Measurements from ENCODE around the gene NNAT. TPM values are rescaled to one million over a fixed set of nuclear protein-coding genes. Genes with fewer than 3 reads are reported as not detected.

Gene NNAT
- polyA plus RNA-seq, 1 donor from 2014 or later: 996 TPM

- TF ChIP-seq EP300 (conservative IDR thresholded peaks at IDR 0.05; ENCODE audit: poor library complexity, severe bottlenecking) (no peak), MXI1 (conservative IDR thresholded peaks at IDR 0.05; ENCODE audit: poor library complexity, severe bottlenecking) (no peak), SMC3 (conservative IDR thresholded peaks at IDR 0.05; ENCODE audit: poor library complexity) (no peak), RAD21 (conservative IDR thresholded peaks at IDR 0.05) (no peak), TAF1 (IDR thresholded peaks at IDR 0.05; ENCODE audit: low read depth) (no peak), POLR2AphosphoS5 (IDR thresholded peaks at IDR 0.05) (no peak), REST (IDR thresholded peaks at IDR 0.05; ENCODE audit: borderline replicate concordance) (no peak), CTCF (IDR thresholded peaks at IDR 0.05; ENCODE audit: poor library complexity, severe bottlenecking) (no peak), EZH2 (IDR thresholded peaks at IDR 0.05; ENCODE audit: borderline replicate concordance, insufficient read depth, low read length, poor library complexity, severe bottlenecking) (no peak)
- Histone ChIP-seq H3K79me2 (replicated peaks; ENCODE audit: insufficient read depth, low read length) (no peaks in the 10 kb centered on the region), H3K9me3 (ENCODE audit: low read length) (no peaks in the 10 kb centered on the region), H3K4me2 (ENCODE audit: low read length) (no peak overlapping the region), H4K20me1 (ENCODE audit: insufficient read depth) (no peaks in the 10 kb centered on the region), H3K4me3 (ENCODE audit: low read length) (no peak overlapping the region), H2AFZ (ENCODE audit: low read depth, low read length) (no peak overlapping the region), H3K9ac (ENCODE audit: low read length) (no peak overlapping the region), H3K9me2 (ENCODE audit: insufficient read depth, low read length) (no peaks in the 10 kb centered on the region), H3K27me3 (ENCODE audit: insufficient read depth, low read depth, low read length) (no peaks in the 10 kb centered on the region), H3K36me3 (ENCODE audit: insufficient read depth, low read length) (no peaks in the 10 kb centered on the region), H3F3A (ENCODE audit: insufficient read depth, low read length, poor library complexity, severe bottlenecking) (no peaks in the 10 kb centered on the region), H3K27ac (ENCODE audit: low read length) (no peak overlapping the region)
These were observed 41.8 kb downstream of the NNAT start for GRCh38 chr20:37562695-37563480.

GRCh38 chr20:37564016-37564387 lies 43.0 kb downstream of the NNAT start:
- Histone ChIP-seq H2AFZ (ENCODE audit: low read depth, low read length) (no peak overlapping the region), H3K4me3 (ENCODE audit: low read length) (no peak overlapping the region), H3K36me3 (ENCODE audit: insufficient read depth, low read length) (no peaks in the 10 kb centered on the region), H3K9me2 (ENCODE audit: insufficient read depth, low read length) (no peaks in the 10 kb centered on the region), H3K9me3 (ENCODE audit: low read length) (no peaks in the 10 kb centered on the region), H4K20me1 (ENCODE audit: insufficient read depth) (no peaks in the 10 kb centered on the region), H3K27me3 (ENCODE audit: insufficient read depth, low read depth, low read length) (no peaks in the 10 kb centered on the region), H3K27ac (ENCODE audit: low read length) (no peak overlapping the region), H3K4me2 (ENCODE audit: low read length) (no peak overlapping the region), H3F3A (ENCODE audit: insufficient read depth, low read length, poor library complexity, severe bottlenecking) (no peaks in the 10 kb centered on the region), H3K9ac (ENCODE audit: low read length) (no peak overlapping the region), H3K79me2 (replicated peaks; ENCODE audit: insufficient read depth, low read length) (no peaks in the 10 kb centered on the region)
- TF ChIP-seq RAD21 (conservative IDR thresholded peaks at IDR 0.05): no peak
- TF ChIP-seq REST (IDR thresholded peaks at IDR 0.05; ENCODE audit: borderline replicate concordance): no peak
- TF ChIP-seq EZH2 (IDR thresholded peaks at IDR 0.05; ENCODE audit: borderline replicate concordance, insufficient read depth, low read length, poor library complexity, severe bottlenecking): no peak
- TF ChIP-seq MXI1 (conservative IDR thresholded peaks at IDR 0.05; ENCODE audit: poor library complexity, severe bottlenecking): no peak
- no peak for TF ChIP-seq EP300 (conservative IDR thresholded peaks at IDR 0.05; ENCODE audit: poor library complexity, severe bottlenecking)
- no peak for TF ChIP-seq TAF1 (IDR thresholded peaks at IDR 0.05; ENCODE audit: low read depth)
- TF ChIP-seq POLR2AphosphoS5 (IDR thresholded peaks at IDR 0.05): no peak
- TF ChIP-seq CTCF (IDR thresholded peaks at IDR 0.05; ENCODE audit: poor library complexity, severe bottlenecking): no peak
- TF ChIP-seq SMC3 (conservative IDR thresholded peaks at IDR 0.05; ENCODE audit: poor library complexity): no peak

Measured in neural cell (in vitro differentiated cells).